GM12878 (cell line): ENCODE measurements around the gene KCNA3. TPM values are rescaled to one million over a fixed set of nuclear protein-coding genes. Genes with fewer than 3 reads are reported as not detected.

Source experiments
- ATAC-seq: fragments of 200-7000 bp; cut with Tn5 transposase; 3 replicates; pipeline ENCODE4 v1.9.1; 2020; ENCODE audit warnings: mild to moderate bottlenecking, moderate library complexity
- BruUV-seq: library from RNA; stranded (reverse); fragments of 400-500 nt; replicated peaks from 2 replicates; lab custom pipeline; 2021; lab: Mats Ljungman, UMichigan
- CTCF ChIA-PET: fragments of 300-600 bp; sonication (Branson Sonifier 250); formaldehyde crosslinking; extraction: SDS; loops from one replicate; lab custom pipeline; 2021; ENCODE audit warnings: inconsistent platforms; lab: Yijun Ruan, JAX
- POLR2A ChIA-PET: fragments of 350-600 bp; formaldehyde crosslinking; extraction: SDS; loops from one replicate; lab custom pipeline; 2021; ENCODE audit warnings: inconsistent platforms; lab: Charles Lee
- RAD21 ChIA-PET: fragments of 300-600 bp; sonication (Branson Sonifier 250); formaldehyde crosslinking; loops from one replicate; lab custom pipeline; 2023; ENCODE audit warnings: antibody characterized with exemption; ENCODE audit not compliant: unreplicated experiment; lab: Charles Lee
- SMC1A ChIA-PET: fragments of 300-600 bp; sonication (Branson Sonifier 250); formaldehyde crosslinking; loops from one replicate; lab custom pipeline; 2023; ENCODE audit not compliant: unreplicated experiment, uncharacterized antibody; lab: Charles Lee
- DNase-seq: peaks from one replicate; pipeline ENCODE4 v3.0.0-alpha.2; 2011; ENCODE audit warnings: low read depth, low spot score
- FAIRE-seq: peaks from 3 replicates; lab custom pipeline; 2011; peaks lifted over from hg19 to GRCh38; lab: Jason Lieb, UNC
- H2AFZ ChIP-seq: 2 replicates; pipeline ENCODE4 v1.6.0; 2011; ENCODE audit warnings: low read depth, low read length, control low read depth; ENCODE audit not compliant: control insufficient read depth
- H3K27ac ChIP-seq: 2 replicates; pipeline ENCODE4 v1.5.1; 2011; ENCODE audit warnings: control low read depth; ENCODE audit not compliant: control insufficient read depth, insufficient read depth
- H3K27me3 ChIP-seq, 2 experiments: replicated peaks in 1 of 2; 2 replicates each; pipeline versions ENCODE4 v1.6.0 to v1.6.1; 2011; ENCODE audit warnings: low read length in 1 of 2; ENCODE audit not compliant: control insufficient read depth in 2 of 2, insufficient read depth in 2 of 2
- H3K36me3 ChIP-seq, 2 experiments: 2 replicates each; pipeline ENCODE4 v1.5.1; 2011; ENCODE audit warnings: low read length in 1 of 2; ENCODE audit not compliant: control insufficient read depth in 2 of 2, insufficient read depth in 2 of 2
- H3K4me1 ChIP-seq: 2 replicates; pipeline ENCODE4 v1.6.1; 2011; ENCODE audit warnings: mild to moderate bottlenecking, low read length, moderate library complexity, mixed read lengths; ENCODE audit not compliant: control insufficient read depth, insufficient read depth
- H3K4me2 ChIP-seq: 2 replicates; pipeline ENCODE4 v1.6.0; 2011; ENCODE audit warnings: control low read depth; ENCODE audit not compliant: control insufficient read depth, insufficient read depth
- H3K4me3 ChIP-seq: fragments of 200-600 bp; sonication (generic); 2 replicates; pipeline ENCODE4 v1.5.1; 2016
- H3K79me2 ChIP-seq: 2 replicates; pipeline ENCODE4 v1.6.0; 2011; ENCODE audit warnings: low read length; ENCODE audit not compliant: control insufficient read depth, insufficient read depth
- H3K9ac ChIP-seq: 2 replicates; pipeline ENCODE4 v1.8.0; 2011; ENCODE audit warnings: low read length, control low read depth, mixed read lengths; ENCODE audit not compliant: control insufficient read depth, insufficient read depth
- H3K9me3 ChIP-seq: replicated peaks from 3 replicates; pipeline ENCODE4 v1.5.1; 2011; ENCODE audit warnings: mild to moderate bottlenecking, low read length; ENCODE audit not compliant: control insufficient read depth, insufficient read depth
- H4K20me1 ChIP-seq: 2 replicates; pipeline ENCODE4 v1.6.0; 2011; ENCODE audit not compliant: control insufficient read depth, insufficient read depth
- BACH1 ChIP-seq: fragments of 450-650 bp; IDR thresholded peaks from 2 replicates; pipeline ENCODE4 v1.6.1; 2017; ENCODE audit warnings: mild to moderate bottlenecking, borderline replicate concordance
- CTCF ChIP-seq, 3 experiments: IDR thresholded peaks in 2 of 3; conservative IDR thresholded peaks in 1 of 3; 2 replicates each; pipeline ENCODE4 v1.5.1; 2011; ENCODE audit warnings: low read depth in 3 of 3, low read length in 3 of 3, mild to moderate bottlenecking in 3 of 3, control low read depth in 2 of 3, moderate library complexity in 2 of 3, inconsistent platforms in 1 of 3, mixed read lengths in 1 of 3; ENCODE audit not compliant: control insufficient read depth in 2 of 3, insufficient read depth in 1 of 3; ENCODE audit errors: extremely low read depth in 1 of 3
- DPF2 ChIP-seq: fragments of 450-650 bp; IDR thresholded peaks from 2 replicates; pipeline ENCODE4 v1.6.1; 2017; ENCODE audit warnings: mild to moderate bottlenecking
- E2F8 ChIP-seq: fragments of 450-650 bp; IDR thresholded peaks from 2 replicates; pipeline ENCODE4 v1.6.1; 2018; ENCODE audit warnings: mild to moderate bottlenecking, low read depth, moderate library complexity; ENCODE audit not compliant: partially characterized antibody
- EED ChIP-seq: sonication (generic); IDR thresholded peaks from 2 replicates; pipeline ENCODE4 v1.6.1; 2016; ENCODE audit warnings: antibody characterized with exemption, low read depth
- EZH2 ChIP-seq: IDR thresholded peaks from 2 replicates; pipeline ENCODE4 v1.6.1; 2012; ENCODE audit warnings: low read depth, mild to moderate bottlenecking, control low read depth, inconsistent platforms, low read length, borderline replicate concordance; ENCODE audit not compliant: control insufficient read depth
- HDGF ChIP-seq: fragments of 450-650 bp; IDR thresholded peaks from 2 replicates; pipeline ENCODE4 v1.6.1; 2016; ENCODE audit warnings: antibody characterized with exemption
- JUND ChIP-seq: IDR thresholded peaks from 2 replicates; pipeline ENCODE4 v1.6.1; 2012; ENCODE audit warnings: low read depth, mild to moderate bottlenecking, low read length, improper control_type of control experiment, moderate library complexity
- KDM1A ChIP-seq: fragments of 200-600 bp; sonication (generic); IDR thresholded peaks from 2 replicates; pipeline ENCODE4 v1.6.1; 2016; ENCODE audit warnings: borderline replicate concordance
- MEF2B ChIP-seq: fragments of 450-650 bp; IDR thresholded peaks from 2 replicates; pipeline ENCODE4 v1.6.1; 2018; ENCODE audit warnings: mild to moderate bottlenecking, moderate library complexity; ENCODE audit not compliant: partially characterized antibody, poor library complexity, severe bottlenecking
- RELA ChIP-seq: fragments of 450-650 bp; IDR thresholded peaks from 2 replicates; pipeline ENCODE4 v1.8.0; 2014; ENCODE audit warnings: borderline replicate concordance; ENCODE audit not compliant: partially characterized antibody
- TAF1 ChIP-seq: IDR thresholded peaks from 2 replicates; pipeline ENCODE4 v1.6.1; 2011; ENCODE audit warnings: mild to moderate bottlenecking, low read depth, low read length, borderline replicate concordance
- TCF12 ChIP-seq: IDR thresholded peaks from 2 replicates; pipeline ENCODE4 v1.6.1; 2011; ENCODE audit warnings: low read depth, mild to moderate bottlenecking, low read length
- YY1 ChIP-seq: IDR thresholded peaks from 2 replicates; pipeline ENCODE4 v1.6.1; 2011; ENCODE audit warnings: low read depth, mild to moderate bottlenecking, low read length
- ZNF24 ChIP-seq: fragments of 450-650 bp; IDR thresholded peaks from 2 replicates; pipeline ENCODE4 v1.6.1; 2017; ENCODE audit warnings: antibody characterized with exemption, mild to moderate bottlenecking
- WGBS: methylation state at CpG from one replicate; pipeline ENCODE4 v1.1.6; 2016; ENCODE audit warnings: low lambda C conversion rate; ENCODE audit not compliant: insufficient replicate concordance, insufficient coverage; ENCODE audit errors: missing lambda C conversion rate; 5-methylcytosine and 5-hydroxymethylcytosine counted together
- in situ Hi-C: fragments of 300-500 bp; cut with MboI; formaldehyde crosslinking; loops from 9 replicates; pipeline ENCODE4 v1.14.3; 2018; ENCODE audit warnings: mixed read lengths
- intact Hi-C: fragments of 100-400 bp; cut with micrococcal nuclease; formaldehyde crosslinking; loops from one replicate; pipeline ENCODE4 v1.14.2; 2022; ENCODE audit not compliant: unreplicated experiment
- polyA plus RNA-seq, 11 experiments: library from polyadenylated mRNA; depleted of rRNA in 4 of 11; unstranded in 6 of 11; stranded (reverse) in 5 of 11; fragments of >200 nt; fragmentation: Nextera tagmentation in 4 of 11; fragmentation: Illumina TruSeq in 1 of 11; extraction: Ambion mirVana in 4 of 11; extraction: Trizol in 1 of 11; gene quantifications; 1 replicate in 1 of 11; 2 replicates in 10 of 11; pipeline versions ENCODE4 v1.2.1 to v1.2.3, GENCODE V29; 2011 to 2016; ENCODE audit warnings: inconsistent platforms in 2 of 11, missing spikeins in 2 of 11, low read depth in 1 of 11
- total RNA-seq, 4 experiments: library from RNA; depleted of rRNA in 3 of 4; stranded (reverse); fragments of >200 nt in 3 of 4; fragmentation: Illumina TruSeq in 1 of 4; extraction: Trizol in 1 of 4; gene quantifications; 2 replicates each; pipeline versions ENCODE4 v1.2.1 to v1.2.3, GENCODE V29; 2013 to 2021
- TF ChIP-seq, protein P1 (sequence below): IDR thresholded peaks from 2 replicates; pipeline ENCODE4 v1.6.1; 2012; ENCODE audit warnings: low read depth, low read length, improper control_type of control experiment
- TF ChIP-seq, protein P2 (sequence below): IDR thresholded peaks from 2 replicates; pipeline ENCODE4 v1.6.1; 2012; ENCODE audit warnings: low read depth, low read length, improper control_type of control experiment
- TF ChIP-seq, protein P3 (sequence below): IDR thresholded peaks from 2 replicates; pipeline ENCODE4 v1.6.1; 2011; ENCODE audit warnings: low read depth, mild to moderate bottlenecking, low read length, moderate library complexity, borderline replicate concordance; ENCODE audit errors: extremely low read depth

KCNA3 gene
- total and polyA plus RNA-seq, 10 of the 15 experiments (the other 5 are each of a cell fraction or from before 2014, with no cell fraction given): 0.10 to 3.3 (median 1.7) TPM

DNA sequence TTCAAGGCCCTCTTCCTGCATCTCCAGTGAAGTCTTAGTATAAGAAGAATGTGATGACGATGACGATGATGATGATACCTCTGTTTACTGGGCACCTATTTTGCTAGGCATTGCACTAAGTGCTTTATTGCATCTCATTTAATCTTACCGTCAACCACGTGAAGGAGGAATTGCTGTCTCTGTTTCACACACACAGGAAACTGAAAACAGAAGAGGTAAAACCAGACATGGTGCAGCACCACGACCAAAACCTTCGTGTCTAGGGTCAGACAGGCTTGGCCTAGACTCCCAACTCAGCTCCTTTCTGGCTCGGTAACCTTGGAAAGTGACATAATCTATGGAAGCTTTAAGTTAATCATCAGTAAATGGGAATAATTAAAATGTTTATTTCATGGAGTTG lies 47.9 kb downstream of the KCNA3 start:
- no peak for TF ChIP-seq BACH1
- TF ChIP-seq RELA: no peak
- no peak for TF ChIP-seq E2F8
- TF ChIP-seq, protein P1, sequence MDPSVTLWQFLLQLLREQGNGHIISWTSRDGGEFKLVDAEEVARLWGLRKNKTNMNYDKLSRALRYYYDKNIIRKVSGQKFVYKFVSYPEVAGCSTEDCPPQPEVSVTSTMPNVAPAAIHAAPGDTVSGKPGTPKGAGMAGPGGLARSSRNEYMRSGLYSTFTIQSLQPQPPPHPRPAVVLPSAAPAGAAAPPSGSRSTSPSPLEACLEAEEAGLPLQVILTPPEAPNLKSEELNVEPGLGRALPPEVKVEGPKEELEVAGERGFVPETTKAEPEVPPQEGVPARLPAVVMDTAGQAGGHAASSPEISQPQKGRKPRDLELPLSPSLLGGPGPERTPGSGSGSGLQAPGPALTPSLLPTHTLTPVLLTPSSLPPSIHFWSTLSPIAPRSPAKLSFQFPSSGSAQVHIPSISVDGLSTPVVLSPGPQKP: no peak
- no peak for TF ChIP-seq YY1
- TF ChIP-seq, protein P2, sequence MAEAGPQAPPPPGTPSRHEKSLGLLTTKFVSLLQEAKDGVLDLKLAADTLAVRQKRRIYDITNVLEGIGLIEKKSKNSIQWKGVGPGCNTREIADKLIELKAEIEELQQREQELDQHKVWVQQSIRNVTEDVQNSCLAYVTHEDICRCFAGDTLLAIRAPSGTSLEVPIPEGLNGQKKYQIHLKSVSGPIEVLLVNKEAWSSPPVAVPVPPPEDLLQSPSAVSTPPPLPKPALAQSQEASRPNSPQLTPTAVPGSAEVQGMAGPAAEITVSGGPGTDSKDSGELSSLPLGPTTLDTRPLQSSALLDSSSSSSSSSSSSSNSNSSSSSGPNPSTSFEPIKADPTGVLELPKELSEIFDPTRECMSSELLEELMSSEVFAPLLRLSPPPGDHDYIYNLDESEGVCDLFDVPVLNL: no peak
- TF ChIP-seq KDM1A: no peak
- no peak for TF ChIP-seq HDGF
- no peak for TF ChIP-seq CTCF (IDR thresholded peaks at IDR 0.05 in 2 of 3, conservative IDR thresholded peaks at IDR 0.05 in 1 of 3; ENCODE audit: control insufficient read depth in 2 of 3, extremely low read depth in 1 of 3, insufficient read depth in 1 of 3, low read depth in 3 of 3, low read length in 3 of 3)
- no peak for TF ChIP-seq JUND
- no peak for TF ChIP-seq EED
- TF ChIP-seq TCF12: no peak
- TF ChIP-seq DPF2: no peak
- no peak for TF ChIP-seq MEF2B
- TF ChIP-seq TAF1: no peak
- no peak for TF ChIP-seq EZH2
- TF ChIP-seq, protein P3, sequence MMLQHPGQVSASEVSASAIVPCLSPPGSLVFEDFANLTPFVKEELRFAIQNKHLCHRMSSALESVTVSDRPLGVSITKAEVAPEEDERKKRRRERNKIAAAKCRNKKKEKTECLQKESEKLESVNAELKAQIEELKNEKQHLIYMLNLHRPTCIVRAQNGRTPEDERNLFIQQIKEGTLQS: no peak
- TF ChIP-seq ZNF24: no peak
- no peak overlapping the region for H3K9ac ChIP-seq
- DNase-seq (no peak), FAIRE-seq (no peak), ATAC-seq (no peak)
- in situ Hi-C loops (no loop called here), intact Hi-C loops (loop anchor here (10.0 kb wide), 1 partner anchor 368 kb away; no protein-coding TSS in a partner anchor)
- no peak overlapping the region for H3K27ac ChIP-seq
- H3K4me1 ChIP-seq: peaks cover 28% of the 10 kb centered on the region
- WGBS: 46% methylated on average over 7 of the region's 7 CpGs
- no peaks in the 10 kb centered on the region for H3K27me3 ChIP-seq
- no peaks in the 10 kb centered on the region; the same call in 2 of the 3 replicates for H3K9me3 ChIP-seq
- no peaks in the 10 kb centered on the region for H4K20me1 ChIP-seq
- H3K36me3 ChIP-seq: no peaks in the 10 kb centered on the region
- ChIA-PET SMC1A (interaction anchor here (2.4 kb wide), 1 partner anchor 138 kb away, joined by 12 read pairs; no protein-coding TSS in a partner anchor), POLR2A (no interaction called here), RAD21 (interaction anchor here (1.0 kb wide), 1 partner anchor 18 kb away, joined by 3 read pairs; no protein-coding TSS in a partner anchor), CTCF (interaction anchor here (0.7 to 7.5 kb wide), 3 partner anchors 138 to 153 kb away, joined by 3 to 162 read pairs (median 3); no protein-coding TSS in a partner anchor)
- no peak overlapping the region for H3K4me3 ChIP-seq
- H2AFZ ChIP-seq: no peak overlapping the region
- H3K4me2 ChIP-seq: no peak overlapping the region
- no peaks in the 10 kb centered on the region for H3K79me2 ChIP-seq
- no TSS peak for BruUV-seq
